ENCODE data around the gene AP2A2. TPM values are rescaled to one million over a fixed set of nuclear protein-coding genes. Genes with fewer than 3 reads are reported as not detected.

AP2A2 gene
- total RNA-seq, 1 donor from 2014 or later: 9.5 TPM

- TF ChIP-seq, protein P1, sequence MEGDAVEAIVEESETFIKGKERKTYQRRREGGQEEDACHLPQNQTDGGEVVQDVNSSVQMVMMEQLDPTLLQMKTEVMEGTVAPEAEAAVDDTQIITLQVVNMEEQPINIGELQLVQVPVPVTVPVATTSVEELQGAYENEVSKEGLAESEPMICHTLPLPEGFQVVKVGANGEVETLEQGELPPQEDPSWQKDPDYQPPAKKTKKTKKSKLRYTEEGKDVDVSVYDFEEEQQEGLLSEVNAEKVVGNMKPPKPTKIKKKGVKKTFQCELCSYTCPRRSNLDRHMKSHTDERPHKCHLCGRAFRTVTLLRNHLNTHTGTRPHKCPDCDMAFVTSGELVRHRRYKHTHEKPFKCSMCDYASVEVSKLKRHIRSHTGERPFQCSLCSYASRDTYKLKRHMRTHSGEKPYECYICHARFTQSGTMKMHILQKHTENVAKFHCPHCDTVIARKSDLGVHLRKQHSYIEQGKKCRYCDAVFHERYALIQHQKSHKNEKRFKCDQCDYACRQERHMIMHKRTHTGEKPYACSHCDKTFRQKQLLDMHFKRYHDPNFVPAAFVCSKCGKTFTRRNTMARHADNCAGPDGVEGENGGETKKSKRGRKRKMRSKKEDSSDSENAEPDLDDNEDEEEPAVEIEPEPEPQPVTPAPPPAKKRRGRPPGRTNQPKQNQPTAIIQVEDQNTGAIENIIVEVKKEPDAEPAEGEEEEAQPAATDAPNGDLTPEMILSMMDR (IDR thresholded peaks at IDR 0.05; ENCODE audit: insufficient read depth, low read length, severe bottlenecking): no peak
- DNase-seq (ENCODE audit: low read depth) (no peak), FAIRE-seq (no peak)
- Histone ChIP-seq H3K27me3 (ENCODE audit: control insufficient read depth, insufficient read depth, low read length) (no peaks in the 10 kb centered on the region), H3K4me3 (ENCODE audit: low read depth, low read length) (no peak overlapping the region), H3K36me3 (ENCODE audit: control insufficient read depth, insufficient read depth, low read length) (peaks cover 2% of the 10 kb centered on the region)
Observed at GRCh38 chr11:928786-929185, 3.1 kb downstream of the AP2A2 start.

DNA sequence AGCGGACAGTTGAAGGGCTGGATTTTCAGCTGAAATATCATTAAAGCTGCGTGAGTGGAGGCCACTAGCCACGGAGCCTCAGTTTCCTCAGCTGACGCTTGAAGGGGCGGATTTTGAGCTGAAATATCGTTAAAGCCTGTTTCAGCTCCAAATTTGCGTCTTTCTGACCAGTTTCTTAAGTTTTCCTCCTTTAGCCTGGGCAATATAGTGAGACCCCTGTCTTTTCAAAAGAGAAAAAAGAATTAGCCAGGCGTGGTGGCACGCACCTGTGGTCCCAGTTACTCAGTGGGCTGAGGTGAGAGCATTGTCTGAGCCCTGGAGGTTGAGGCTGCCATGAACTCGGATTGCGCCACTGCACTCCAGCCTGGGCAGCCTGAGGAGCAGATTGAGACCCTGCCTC lies 3.7 kb downstream of the AP2A2 start:
- no peaks in the 10 kb centered on the region for H3K27me3 ChIP-seq (ENCODE audit: control insufficient read depth, insufficient read depth, low read length)
- peaks cover 2% of the 10 kb centered on the region for H3K36me3 ChIP-seq (ENCODE audit: control insufficient read depth, insufficient read depth, low read length)
- FAIRE-seq: no peak
- TF ChIP-seq, protein P1 (IDR thresholded peaks at IDR 0.05; ENCODE audit: insufficient read depth, low read length, severe bottlenecking): no peak
- DNase-seq (ENCODE audit: low read depth): no peak
- no peak overlapping the region for H3K4me3 ChIP-seq (ENCODE audit: low read depth, low read length)

- TF ChIP-seq, protein P1 (IDR thresholded peaks at IDR 0.05; ENCODE audit: insufficient read depth, low read length, severe bottlenecking): no peak
- no peak for DNase-seq (ENCODE audit: low read depth)
- H3K27me3 ChIP-seq (ENCODE audit: control insufficient read depth, insufficient read depth, low read length): no peaks in the 10 kb centered on the region
- H3K4me3 ChIP-seq (ENCODE audit: low read depth, low read length): no peak overlapping the region
- H3K36me3 ChIP-seq (ENCODE audit: control insufficient read depth, insufficient read depth, low read length): peaks cover 2% of the 10 kb centered on the region
- FAIRE-seq: no peak
Observed at GRCh38 chr11:931385-931784, 5.7 kb downstream of the AP2A2 start.

DNA sequence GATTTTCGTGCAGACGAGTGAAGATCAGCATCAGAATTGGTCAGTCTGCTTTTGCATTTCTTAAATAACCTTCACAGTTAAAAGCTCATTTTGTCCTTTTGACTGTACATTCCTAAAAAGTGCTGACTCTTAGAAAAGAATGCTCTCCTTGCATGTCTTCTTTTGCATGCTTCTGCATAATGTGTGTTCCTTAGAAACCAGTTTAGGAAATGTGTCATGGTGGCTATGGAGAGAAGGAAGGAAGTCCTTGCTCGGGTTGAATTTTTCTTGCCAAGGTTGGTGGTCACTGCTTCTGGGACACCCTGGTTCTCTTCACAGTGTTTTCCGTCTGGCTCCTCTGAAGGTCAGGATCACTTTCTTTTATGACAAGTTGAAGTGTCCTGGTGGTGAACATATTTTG lies 6.8 kb downstream of the AP2A2 start:
- DNase-seq (ENCODE audit: low read depth): no peak
- H3K27me3 ChIP-seq (ENCODE audit: control insufficient read depth, insufficient read depth, low read length): no peaks in the 10 kb centered on the region
- no peak for FAIRE-seq
- TF ChIP-seq, protein P1 (IDR thresholded peaks at IDR 0.05; ENCODE audit: insufficient read depth, low read length, severe bottlenecking): no peak
- peaks cover 2% of the 10 kb centered on the region for H3K36me3 ChIP-seq (ENCODE audit: control insufficient read depth, insufficient read depth, low read length)
- no peak overlapping the region for H3K4me3 ChIP-seq (ENCODE audit: low read depth, low read length)

DNA sequence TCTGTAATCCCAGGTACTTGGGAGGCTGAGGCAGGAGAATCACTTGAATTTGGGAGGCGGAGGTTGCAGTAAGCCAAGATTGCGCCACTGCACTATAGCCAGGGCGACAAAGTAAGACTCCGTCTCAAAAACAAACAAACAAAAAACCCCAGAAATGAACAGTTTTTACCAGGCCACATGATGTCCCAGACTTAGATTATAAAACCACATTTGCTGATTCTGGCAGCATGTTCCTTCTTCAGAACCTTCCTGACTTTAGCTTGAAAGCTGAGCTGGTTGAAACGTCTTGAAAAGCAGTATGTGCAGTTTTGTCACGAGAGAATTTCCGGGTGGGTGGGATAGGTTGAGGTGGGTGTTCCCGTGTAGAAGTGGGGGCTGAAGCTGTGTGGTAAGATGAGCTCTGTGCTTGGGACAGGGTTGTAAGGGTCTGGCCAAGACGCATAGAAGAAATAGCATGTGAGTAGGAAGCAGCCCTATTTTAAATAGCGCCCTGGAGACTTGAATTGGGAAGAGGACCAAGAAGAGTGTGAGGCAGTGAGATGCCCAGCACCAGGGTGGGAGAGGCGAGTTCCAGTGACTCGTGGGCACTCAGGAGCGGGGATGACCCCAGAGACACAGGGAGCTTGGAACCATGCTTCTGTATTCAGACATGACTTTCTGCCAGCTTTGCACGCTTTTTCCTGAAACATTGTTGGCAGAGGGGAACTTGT lies 7.6 kb downstream of the AP2A2 start:
- TF ChIP-seq, protein P1 (IDR thresholded peaks at IDR 0.05; ENCODE audit: insufficient read depth, low read length, severe bottlenecking): no peak
- FAIRE-seq: no peak
- Histone ChIP-seq H3K36me3 (ENCODE audit: control insufficient read depth, insufficient read depth, low read length) (no peaks in the 10 kb centered on the region), H3K4me3 (ENCODE audit: low read depth, low read length) (no peak overlapping the region), H3K27me3 (ENCODE audit: control insufficient read depth, insufficient read depth, low read length) (no peaks in the 10 kb centered on the region)
- no peak for DNase-seq (ENCODE audit: low read depth)

DNA sequence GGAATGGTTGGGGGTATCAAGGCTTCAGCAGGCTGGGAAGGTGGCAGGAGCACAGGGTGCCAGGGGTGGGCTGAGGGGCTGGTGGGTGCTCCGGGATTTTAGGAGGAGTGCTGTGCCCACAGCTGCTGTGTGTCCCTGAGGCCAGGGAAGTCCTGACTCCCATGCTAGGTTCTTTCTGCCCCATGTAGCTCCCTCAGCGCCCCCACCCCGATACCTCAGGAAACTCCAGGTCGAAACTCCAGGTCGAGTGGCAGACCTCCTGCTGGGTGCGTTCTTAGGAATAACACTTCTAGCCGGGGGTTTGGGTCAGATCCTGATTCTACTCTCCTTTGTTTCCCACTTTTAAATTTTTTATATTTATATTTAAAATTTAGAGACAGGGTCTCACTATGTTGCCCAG lies 8.3 kb downstream of the AP2A2 start:
- Histone ChIP-seq H3K36me3 (ENCODE audit: control insufficient read depth, insufficient read depth, low read length) (no peaks in the 10 kb centered on the region), H3K4me3 (ENCODE audit: low read depth, low read length) (no peak overlapping the region), H3K27me3 (ENCODE audit: control insufficient read depth, insufficient read depth, low read length) (no peaks in the 10 kb centered on the region)
- FAIRE-seq: no peak
- DNase-seq (ENCODE audit: low read depth): no peak
- TF ChIP-seq, protein P1 (IDR thresholded peaks at IDR 0.05; ENCODE audit: insufficient read depth, low read length, severe bottlenecking): no peak

Data from bronchial epithelial cell (primary cell).